Measurements from ENCODE around the gene PKN1.
"Not testable (repeated sequence)": the region's sequence is repeated elsewhere in the genome, so short reads cannot be mapped to it uniquely, and the experiment has no call there.

Gene PKN1

GRCh38 chr19:14432791-14433553 lies at the start of gene PKN1:
TSS of gene PKN1 (plus strand) at chr19:14433306. CDS start at chr19:14433522, 216 bp downstream.
- DNase-seq (ENCODE audit: low spot score): peak; percentile 30

DNA sequence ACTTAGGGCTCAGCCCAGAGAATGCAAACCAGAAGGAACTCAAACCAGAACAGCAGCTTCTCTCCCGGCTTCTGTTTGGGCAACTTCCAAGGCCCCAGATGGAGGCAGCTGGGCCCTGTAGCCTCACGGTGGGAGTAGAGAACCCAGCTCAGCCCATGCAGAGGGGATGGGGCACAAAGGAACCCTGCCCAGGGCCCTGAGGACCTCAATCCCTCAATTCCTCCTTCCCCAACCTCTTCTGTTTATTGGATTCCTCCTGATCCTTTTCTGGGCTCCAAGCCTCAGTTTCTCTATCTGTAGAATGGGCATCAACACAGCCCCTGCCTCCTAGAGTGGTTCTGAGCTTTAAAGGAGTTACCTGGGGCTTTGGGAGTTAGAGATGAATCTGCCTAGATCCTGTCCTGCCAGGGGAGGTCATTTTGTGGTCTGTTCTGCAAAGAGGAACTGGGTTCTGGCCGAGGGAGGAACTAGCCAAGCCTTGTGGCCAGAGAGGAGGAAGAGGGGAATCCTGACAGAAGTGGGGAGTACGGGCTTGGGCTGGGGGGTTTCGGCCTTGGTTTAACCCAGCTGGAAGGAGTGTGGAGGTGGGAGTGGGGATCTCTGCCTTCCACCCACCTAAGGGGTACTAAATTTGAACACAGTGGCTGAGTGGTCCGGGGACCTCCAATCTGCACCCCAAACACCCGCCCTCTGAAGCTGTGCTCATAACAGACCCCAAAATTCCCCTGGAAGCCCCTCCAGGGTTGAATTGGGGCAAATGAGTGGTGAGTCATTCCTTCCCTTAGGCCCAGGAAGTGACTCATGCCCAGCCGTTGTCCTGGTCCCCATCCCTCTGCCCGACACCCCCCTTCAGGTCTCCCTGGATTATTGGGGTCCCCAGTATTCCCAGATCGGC lies 49.2 kb upstream of the PKN1 start:
- DNase-seq (ENCODE audit: low spot score): no peak

DNA sequence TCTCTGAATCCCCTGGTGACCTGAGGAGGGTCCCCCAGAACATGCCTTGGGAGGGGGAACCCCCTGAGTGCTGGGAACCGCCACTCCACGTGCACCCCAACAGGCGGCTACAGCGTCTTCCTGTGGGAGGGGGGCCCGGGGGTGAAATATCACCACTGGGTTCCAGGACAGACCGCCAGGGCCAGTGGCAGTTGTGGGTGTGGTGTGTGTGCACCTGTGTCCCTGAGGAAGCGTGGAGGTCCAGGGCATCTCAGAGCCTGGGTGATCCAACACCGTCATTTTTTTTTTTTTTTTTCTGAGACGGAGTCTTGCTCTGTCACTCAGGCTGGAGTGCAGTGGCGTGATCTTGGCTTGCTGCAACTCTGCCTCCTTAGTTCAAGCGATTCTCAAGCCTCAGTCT lies 47.6 kb upstream of the PKN1 start:
- no peak for DNase-seq (ENCODE audit: low spot score)

- DNase-seq (ENCODE audit: low spot score): no peak
Measured at GRCh38 chr19:14390548-14390947, 42.6 kb upstream of the PKN1 start.

- no peak for DNase-seq (ENCODE audit: low spot score)
Measured at GRCh38 chr19:14391156-14391821, 41.8 kb upstream of the PKN1 start.

- DNase-seq (ENCODE audit: low spot score): no peak
Measured at GRCh38 chr19:14393329-14393728, 39.8 kb upstream of the PKN1 start.

- DNase-seq (ENCODE audit: low spot score): no peak
Measured at GRCh38 chr19:14394167-14394566, 38.9 kb upstream of the PKN1 start.

GRCh38 chr19:14395262-14395661 lies 37.8 kb upstream of the PKN1 start:
- no peak for DNase-seq (ENCODE audit: low spot score)

DNA sequence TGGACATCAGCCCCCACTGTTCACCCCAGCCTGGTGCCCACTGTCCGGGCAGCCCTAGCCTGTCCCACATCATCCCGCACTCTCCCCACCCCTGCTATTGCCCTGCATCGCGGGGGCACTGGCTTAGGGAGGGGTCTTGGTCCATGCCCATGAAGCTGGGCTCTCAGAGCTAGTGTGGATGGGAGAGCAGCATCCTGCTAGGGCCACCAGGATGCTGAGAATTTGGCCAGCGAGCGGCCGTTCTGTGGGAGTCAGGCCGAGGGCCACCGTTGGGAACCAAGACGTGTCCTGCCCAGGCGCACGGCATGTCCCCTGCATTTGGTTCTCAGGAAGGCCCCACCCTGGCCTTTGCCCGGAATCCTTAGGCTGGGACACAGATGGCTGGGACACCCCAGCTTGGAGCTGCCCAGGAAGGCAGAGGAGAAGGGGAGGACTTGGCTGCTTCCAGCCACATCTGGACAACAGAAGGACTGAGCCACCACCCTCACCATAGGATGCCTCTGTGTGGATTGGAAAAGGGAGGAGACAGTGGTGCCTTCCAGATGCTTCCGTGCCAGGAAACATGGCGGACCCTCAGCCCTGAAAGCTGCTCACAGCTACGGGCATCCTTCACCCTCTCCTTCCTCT lies 37.3 kb upstream of the PKN1 start:
- no peak for DNase-seq (ENCODE audit: low spot score)

DNA sequence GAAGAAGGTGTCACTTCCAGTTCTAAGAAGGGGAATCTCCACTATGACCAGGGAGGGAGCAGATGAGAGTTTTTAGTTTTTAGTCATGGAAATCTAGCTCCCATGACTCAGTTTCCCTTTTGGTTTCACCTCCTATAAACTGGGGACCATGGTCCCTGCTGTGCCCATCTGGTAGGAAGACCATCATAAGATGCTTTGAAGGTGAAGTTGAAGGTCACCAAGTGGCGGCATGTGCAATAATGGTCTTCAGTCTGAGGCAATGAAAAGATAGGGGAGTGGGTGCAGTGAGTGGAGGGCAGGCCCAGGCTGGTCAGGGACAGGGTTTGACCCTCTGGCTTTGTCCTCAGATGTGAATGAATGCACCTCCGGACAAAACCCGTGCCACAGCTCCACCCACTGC lies 36.4 kb upstream of the PKN1 start:
- not testable (repeated sequence) for DNase-seq (ENCODE audit: low spot score)

DNA sequence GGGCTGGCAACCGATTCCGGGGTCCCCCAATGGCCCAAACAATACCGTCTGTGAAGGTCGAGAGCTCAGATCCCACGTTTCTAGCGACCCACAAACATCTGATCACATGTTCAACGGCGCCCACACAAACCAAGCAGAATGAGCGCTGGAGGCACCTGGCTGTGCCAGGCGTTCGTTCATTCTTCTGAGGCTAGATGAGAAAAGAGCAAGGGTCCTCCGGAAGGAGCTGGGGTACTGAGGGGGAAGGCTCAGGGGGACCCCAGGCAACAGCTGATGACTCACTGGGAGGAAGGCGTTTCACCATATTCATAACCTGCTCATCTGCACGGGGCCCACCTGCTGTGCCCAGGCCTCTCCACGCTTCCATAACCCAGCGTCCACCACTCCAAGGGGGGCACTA lies 35.9 kb upstream of the PKN1 start:
- not testable (repeated sequence) for DNase-seq (ENCODE audit: low spot score)

DNA sequence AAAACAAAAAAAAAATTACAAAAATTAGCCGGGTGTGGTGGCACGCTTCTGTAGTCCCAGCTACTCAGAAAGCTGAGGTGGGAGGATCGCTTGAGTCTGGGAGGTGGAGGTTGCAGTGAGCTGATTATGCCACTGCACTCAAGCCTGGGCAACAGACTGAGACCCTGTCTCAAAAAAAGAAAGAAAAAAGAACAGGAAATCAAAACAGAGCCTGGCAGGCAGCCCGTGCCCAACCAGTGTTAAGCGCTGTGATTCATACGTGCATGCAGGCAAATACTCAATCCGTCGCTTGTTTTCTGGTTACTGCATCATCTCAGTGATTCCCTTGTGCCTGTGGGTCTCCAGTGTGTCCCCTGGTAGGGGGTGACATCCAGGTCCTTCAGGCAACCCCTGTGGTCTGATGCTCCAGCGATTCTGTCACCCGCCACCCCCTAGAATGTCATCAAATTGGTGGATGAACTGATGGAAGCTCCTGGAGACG lies 32.1 kb upstream of the PKN1 start:
- DNase-seq (ENCODE audit: low spot score): no peak

GRCh38 chr19:14401468-14402195 lies 31.5 kb upstream of the PKN1 start:
- no peak for DNase-seq (ENCODE audit: low spot score)

- no peak for DNase-seq (ENCODE audit: low spot score)
Measured at GRCh38 chr19:14402332-14403144, 30.6 kb upstream of the PKN1 start.

DNA sequence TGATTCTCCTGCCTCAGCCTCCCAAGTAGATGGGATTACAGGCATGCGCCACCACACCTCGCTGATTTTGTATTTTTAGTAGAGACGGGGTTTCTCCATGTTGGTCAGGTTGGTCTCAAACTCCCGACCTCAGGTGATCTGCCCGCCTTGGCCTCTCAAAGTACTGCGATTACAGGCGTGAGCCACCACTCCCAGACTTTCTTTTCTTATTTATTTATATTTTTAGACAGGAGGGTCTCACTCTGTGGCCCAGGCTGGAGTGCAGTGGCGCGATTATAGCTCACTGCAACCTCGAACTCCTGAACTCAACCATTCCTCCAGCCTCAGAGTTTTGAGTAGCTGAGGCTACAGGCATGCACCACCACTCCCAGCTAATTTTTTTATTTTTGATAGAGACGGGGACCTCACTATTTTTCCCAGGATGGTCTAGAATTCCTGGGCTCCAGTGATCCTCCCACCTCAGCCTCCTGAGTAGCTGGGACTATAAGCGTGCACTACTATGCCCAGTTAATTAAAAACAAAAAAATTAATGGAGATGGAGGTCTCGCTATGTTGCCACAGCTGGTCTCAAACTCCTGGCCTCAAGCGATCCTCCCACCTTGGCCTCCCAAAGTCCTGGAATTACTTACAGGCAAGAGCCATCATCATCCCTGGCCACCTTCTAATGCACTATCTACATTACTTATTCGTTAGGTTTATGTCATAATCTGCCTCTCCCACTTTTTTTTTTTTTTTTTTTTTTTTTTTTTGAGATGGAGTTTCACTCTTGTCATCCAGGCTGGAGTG lies 29.8 kb upstream of the PKN1 start:
- DNase-seq (ENCODE audit: low spot score): not testable (repeated sequence)

- peak; percentile 50 for DNase-seq (ENCODE audit: low spot score)
Measured at GRCh38 chr19:14404312-14404711, 28.8 kb upstream of the PKN1 start.

- no peak for DNase-seq (ENCODE audit: low spot score)
Measured at GRCh38 chr19:14405380-14405757, 27.7 kb upstream of the PKN1 start.

GRCh38 chr19:14405758-14406644 lies 27.1 kb upstream of the PKN1 start:
- DNase-seq (ENCODE audit: low spot score): peak; percentile 88
